ENCODE data around the gene HMG20A.

DNA sequence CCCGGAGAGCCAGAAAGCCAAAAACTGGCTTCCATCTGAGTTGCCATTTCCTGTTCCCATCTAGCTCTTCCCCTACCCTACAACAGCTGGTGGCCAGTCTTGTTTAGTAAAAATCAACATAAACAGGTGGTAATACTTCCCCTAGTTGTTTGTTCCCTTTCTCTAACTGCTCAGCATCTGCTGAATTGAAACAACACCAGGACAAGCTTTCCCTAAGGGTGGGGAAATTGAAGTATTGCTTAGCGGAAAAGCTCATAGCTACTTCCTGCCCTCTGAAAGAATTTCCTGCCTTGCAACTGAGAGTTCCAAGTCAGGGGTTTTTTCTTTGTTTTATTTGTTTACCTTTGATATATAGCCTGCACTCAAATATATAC lies 66.8 kb downstream of the HMG20A start:
- no peak for TF ChIP-seq GATA2 (IDR thresholded peaks at IDR 0.05; ENCODE audit: low read depth, low read length)
- TF ChIP-seq GATA3 (IDR thresholded peaks at IDR 0.05; ENCODE audit: low read depth, low read length), result no peak

Measured in SH-SY5Y (cell line).